ELR (cell line): Measurements from ENCODE around the gene ADAMTS13.

Experiments
- DNase-seq: peaks from one replicate; pipeline ENCODE4 v3.0.0-alpha.2; 2015; ENCODE audit warnings: low read depth

Gene ADAMTS13

DNA sequence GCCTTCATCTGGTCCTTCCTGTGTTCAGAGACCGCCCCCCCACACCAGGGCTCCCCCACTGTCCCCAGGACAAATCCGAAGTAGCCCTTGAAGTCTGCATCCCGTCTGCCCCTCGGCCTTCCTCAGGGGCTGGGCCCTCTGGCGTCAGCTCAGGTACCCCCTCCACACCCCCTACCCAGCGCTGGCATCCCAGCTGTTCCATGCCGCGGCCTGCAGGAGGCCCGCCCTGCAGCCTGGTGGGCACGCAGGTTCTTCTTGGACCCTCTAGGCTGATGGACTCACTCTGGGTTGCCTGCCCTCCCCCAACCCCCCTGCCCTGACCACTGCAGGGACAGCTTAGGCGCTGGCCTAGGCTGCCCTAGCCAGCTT lies 50.1 kb downstream of the ADAMTS13 start:
- no peak for DNase-seq

DNA sequence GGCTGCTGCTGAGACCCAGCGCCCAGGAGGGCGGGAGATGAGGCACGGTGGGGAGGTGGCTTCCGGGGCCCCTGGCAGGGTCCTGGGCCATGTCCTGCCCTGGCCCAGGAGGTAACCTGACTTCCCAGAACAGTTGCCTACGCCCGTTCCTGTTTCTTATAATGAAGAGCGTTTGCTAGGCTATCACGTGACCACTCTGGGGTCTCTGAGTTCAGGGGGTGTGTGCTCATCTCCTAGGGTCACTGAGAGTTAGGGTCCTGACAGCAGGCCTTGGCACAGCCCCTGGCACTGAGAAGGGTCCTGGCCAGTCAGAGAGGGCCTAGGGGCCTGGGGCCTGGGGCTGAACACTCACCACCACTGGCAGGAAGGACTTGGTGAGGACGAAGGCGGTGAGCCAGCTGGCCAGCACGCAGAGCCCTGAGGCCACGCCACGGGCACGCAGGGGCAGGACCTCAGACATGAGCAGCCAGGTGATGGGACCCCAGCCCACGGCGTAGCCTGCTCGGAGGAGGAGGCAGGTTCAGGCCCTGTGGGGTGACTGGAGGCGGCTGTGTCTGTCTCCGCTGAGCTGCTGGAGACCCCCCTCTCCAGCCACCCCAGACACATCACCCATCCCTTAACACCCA lies 50.7 kb downstream of the ADAMTS13 start:
- DNase-seq = no peak

DNA sequence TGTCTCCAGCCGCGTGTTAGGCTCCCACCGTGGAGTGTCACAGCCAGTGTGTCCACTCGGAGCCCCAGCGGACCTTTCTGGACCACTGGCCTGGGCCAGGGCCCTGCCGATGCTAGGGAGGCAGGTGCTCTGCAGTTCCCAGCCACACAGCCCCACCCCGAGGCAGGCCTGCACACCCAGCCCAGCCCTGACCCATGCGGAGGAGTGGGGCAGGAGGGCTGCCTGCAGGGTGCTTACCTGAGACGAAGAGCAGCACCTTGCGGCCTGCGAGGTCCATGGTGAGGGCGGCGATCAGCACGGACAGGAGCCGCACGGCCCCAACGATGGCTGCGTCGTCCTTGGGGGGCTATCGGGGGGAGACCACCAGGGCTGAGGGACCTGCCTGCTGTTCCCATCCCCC lies 51.6 kb downstream of the ADAMTS13 start:
- no peak for DNase-seq

DNA sequence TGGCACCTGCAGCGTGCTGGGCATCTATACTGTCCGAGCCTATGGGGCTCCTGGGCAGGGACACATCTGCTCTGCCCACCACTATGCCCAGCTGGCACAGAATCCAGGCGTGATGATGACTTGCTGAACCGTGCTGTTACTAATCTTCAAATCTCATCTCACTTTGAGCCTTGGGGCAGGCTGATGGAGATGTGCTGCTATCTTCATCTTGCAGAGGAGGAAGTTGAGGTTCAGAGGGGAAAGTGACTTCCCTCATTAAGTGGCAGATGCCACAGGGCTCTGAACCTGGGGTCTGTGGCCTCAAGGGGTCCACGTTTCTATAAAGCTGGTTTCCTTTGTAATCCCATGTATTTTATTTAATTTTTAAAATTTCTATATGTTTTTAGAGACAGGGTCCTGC lies 52.0 kb downstream of the ADAMTS13 start:
- no peak for DNase-seq

DNA sequence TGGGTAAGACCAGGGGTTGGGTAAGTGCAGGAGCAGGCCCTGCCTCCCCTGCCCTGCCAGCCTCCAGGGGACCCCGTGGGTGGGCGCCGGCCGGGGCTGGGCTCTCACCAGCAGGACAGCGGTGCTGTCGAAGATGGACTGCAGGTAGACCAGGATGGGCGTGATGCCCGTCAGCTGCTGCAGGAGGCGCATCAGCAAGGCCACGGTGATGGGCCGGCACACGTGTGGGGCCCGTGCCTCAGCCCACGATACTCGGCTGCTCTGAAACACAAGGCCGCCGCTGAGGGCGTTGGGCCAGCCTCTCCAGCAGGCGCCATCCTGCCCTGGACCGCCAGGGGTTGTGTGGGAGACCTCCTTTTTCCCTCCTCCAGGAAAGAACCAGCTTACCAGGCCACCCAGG lies 52.7 kb downstream of the ADAMTS13 start:
- no peak for DNase-seq

DNA sequence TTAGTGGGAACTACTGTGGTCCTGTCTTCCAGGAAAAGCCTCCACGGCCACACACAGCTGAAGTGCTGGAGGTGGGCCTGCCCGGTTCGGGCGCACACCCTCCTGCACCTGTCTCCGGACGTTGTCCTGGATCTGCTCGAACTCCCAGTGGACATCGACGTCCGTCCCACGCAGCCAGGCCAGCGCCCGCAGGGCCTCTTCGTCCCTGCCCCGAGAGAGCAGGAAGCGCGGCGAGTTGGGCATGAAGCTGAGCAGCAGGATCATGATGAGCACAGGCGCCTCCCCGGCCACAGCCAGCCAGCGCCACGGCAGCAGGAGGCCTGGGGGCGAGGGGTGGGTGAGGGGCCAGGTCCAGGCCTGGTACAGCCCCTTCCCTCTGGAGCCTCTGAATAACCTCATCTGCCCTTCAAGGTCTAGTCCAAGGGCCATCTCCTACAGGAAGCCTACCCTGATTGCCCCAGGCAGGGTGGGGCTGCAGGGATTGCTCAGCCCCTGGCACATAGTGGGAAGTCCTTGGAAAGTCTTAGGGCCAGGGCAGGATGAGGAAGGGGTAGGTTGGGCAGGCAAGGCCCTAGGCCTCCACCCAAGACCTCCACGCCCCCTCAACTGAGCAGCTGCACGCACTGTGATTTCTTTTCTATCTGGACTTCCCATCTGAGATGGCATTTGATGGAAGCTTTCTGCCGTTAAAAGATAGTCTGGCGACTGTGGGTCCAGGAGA lies 53.3 kb downstream of the ADAMTS13 start:
- no peak for DNase-seq

DNA sequence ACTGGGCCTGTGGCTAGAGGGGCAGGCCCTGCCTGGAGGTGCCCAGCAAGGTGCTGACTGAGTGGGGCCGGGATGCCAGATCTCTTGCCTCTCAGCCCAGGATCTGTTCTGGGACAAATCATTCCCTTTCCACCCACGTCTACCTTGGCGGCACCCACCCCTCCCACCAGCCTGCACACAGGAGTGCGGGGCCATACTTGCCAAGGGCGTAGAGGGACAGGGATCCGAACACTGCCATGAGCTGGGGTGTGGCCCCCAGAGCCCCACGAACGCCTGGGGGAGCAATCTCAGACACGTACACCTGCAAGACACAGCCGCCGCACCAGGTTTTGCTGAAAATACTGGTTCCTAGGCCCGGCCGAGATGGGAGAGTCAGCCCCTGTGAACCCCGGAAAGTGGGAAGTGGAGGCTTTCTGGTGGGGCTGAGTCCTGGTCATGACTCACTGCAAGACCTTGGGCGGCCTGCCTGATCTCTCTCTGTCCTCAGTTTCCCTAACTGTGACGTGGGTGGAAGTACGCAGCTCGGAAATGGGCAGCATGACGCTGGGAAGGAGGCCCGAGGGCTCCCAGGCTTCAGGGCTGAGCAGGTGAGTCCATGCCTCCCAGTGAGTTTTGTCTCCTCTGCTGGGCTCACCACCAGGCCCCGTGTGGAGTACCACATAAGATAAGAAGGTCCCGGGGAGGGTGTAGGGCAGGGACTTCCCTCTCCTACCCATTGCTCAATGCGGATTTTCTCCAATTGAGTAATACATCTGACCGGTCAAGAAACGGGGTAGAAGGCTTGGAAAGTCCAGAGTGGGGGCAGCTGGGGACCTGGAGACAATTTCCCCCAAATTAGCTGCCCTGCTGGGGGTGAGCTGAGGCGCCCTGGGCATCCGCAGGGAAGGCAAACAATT lies 54.1 kb downstream of the ADAMTS13 start:
- peak; percentile 24 for DNase-seq

DNA sequence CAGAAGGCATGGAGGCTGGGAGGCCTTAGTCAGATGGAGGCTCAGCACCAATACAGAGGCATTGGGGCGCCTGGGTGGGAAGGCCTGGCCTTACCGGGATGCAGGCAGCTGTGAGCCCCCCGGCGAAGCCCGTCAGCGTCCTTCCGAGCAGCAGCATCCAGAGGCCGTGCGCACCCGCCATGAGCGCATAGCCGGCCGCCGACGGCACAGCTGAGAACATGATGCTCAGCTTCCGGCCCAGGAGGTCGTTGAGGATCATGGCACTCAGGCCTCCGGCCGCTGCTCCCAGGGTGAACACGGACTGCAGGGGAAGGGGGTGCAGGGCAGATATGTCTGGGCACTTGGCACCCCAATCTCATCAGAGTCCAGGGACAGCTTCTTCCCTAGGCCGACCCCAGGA lies 54.8 kb downstream of the ADAMTS13 start:
- DNase-seq = no peak

DNA sequence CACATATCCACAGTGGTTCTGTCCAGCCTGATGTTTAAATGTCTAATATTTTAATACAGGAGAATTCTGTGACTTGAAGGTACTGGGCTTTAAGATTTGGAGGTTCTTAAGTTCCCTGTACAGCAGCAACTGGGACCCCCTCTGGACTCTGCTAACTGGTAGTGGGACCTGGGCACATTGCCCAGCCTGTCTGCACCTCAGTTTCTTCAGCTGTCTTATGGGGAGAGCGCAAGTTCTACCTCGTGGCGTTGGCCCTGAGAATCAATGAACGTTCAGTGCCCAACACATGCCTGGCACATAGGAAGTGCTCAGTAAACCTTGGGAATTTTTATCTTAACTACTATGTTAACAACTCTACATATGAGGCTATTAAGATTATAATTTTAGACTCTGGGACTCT lies 55.3 kb downstream of the ADAMTS13 start:
- no peak for DNase-seq

DNA sequence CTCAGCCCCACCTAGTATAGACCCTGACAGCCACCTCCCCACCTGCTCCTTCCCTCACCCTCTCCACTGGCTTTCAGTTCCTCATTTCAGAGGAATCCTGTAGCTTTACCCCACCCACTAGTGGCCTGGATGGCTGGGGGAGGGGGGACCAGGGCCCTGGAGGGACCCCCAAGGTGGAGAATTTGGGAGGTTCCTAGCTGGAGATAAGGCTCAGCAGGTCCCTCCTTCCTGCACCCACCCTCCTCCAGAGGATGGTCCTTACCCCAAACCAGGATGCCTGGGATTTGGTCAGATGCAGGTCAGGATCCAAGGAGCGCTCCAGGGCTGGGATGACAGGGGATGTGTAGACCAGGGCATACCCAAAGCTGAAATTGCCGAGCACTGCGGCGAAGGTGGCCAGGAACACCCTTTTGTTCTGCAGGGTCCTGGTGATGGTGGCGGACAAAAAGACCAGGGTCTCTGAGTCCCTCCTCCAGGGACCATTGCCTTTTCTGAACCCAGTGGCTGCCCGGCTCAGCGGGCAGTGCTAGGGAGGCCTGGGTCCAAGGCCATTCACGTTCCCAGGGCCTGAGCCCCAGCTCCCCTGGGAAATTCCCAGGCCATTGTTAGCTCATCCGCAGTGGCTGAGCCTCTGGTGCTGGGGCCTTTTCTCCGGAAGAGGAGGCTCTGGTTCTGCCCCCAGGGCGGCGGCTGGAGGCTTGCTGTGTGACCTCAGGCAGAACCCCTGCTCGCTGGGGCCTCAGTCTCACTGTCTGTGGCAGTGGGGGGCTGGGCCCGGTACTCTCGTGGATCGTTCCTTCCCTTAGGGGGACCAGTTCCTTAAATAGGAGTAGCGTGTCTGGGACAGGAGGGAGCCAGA lies 56.1 kb downstream of the ADAMTS13 start:
- peak; percentile 81 for DNase-seq

DNA sequence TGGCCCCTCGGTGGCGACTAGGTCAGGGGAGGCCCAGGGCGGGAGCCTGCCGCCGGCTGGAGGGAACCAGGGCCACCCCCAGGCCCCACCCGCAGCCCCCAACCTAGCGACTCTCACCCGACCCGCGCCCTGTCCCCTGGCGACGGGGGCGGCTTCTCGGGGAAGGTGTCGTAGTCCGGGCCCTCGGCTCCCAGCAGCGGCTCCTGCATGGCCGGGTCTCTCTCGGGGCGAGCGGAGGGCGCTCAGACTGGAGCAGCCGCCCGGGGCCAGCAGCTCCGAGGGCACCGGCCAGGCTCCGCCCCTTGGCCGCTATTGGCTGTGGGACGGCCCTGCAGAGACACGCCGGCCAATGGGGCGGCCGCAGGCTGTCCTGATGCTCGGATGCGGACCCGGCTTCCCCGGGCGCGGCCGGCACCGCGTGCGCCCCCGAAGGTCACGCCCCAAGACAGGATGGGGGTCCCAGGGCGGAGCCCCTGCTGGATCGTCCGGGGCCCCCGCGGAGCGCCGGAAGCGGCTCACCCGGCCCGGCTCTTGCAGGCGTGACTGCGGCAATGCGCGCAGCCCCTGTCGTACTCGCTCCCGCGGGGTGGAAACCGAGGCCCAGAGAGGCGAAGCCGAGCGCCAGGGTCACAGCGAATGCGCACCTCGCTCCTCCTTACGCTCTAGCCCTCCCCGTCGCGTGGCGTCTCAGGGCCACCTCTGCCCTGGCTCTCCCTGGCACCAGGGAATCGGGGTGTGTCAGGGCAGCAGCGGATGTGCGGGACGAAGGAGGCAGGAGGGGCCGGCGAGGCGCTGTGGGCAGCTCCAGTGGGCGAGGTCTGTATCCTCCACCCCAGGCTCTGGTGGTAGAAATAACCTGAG lies 56.9 kb downstream of the ADAMTS13 start, which contains the start of gene SLC2A6:
Gene SLC2A6, minus strand, starts transcription at position 249 of the 861 bp plus-strand sequence. Its CDS starts 40 bp downstream, at position 209.
- peak; percentile 87 for DNase-seq

DNA sequence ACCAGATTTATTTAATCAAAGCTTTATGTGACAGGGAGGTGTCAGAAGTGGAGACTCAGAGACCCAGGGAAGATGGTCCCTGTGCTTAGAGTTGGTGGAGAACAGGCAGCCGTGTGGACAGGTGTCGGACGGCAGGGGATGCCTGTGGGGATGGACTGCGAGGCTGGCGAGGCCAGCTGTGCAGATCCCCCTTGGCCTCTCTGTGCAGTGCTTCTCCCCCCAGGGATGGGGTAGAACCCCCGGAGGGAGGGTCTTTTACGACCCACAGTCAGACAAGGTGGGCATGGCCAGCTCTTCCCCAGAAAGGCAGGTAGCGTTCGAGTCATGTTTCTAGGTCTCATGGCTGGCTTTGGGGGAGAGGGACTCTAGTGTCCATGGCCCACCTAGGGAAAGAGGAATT lies 61.4 kb downstream of the ADAMTS13 start:
- DNase-seq = no peak

DNA sequence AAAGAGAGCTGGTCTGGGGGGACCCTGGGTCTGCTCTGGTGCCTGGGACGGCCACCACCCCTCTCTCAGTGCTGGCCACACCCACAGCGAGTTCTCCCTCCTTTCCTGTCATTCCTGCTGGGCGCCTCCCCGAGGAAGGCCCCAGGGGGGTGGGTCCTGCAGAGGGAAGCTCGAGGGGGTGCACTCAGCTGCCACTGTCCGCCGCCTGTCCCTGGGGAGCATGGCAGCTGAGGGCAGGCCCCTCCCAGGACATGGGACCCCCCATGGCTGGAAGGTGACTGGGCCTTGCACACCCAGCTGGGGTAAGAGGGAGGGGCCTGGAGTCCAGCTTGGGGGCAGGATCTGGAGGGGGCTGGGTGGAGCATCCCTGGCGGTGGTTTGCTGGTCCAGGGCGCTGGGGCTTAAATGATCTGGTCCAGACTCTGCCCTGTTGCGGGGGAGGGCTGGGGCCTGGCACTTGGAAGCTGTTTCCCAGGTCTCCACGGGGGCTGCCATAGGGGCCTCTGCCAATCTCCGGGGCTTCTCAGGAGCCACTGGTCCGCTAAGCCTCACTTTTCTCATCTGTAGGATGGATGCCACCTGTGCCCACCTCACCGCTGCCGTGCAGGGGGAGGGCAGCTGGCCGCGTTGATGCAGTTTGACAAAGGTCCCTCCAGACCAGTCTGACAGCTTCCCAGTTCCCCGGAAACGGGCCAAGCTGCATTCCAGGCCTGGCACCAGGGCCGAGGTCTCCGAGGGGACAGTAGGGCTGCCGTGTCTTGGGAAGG lies 62.7 kb downstream of the ADAMTS13 start:
- no peak for DNase-seq

DNA sequence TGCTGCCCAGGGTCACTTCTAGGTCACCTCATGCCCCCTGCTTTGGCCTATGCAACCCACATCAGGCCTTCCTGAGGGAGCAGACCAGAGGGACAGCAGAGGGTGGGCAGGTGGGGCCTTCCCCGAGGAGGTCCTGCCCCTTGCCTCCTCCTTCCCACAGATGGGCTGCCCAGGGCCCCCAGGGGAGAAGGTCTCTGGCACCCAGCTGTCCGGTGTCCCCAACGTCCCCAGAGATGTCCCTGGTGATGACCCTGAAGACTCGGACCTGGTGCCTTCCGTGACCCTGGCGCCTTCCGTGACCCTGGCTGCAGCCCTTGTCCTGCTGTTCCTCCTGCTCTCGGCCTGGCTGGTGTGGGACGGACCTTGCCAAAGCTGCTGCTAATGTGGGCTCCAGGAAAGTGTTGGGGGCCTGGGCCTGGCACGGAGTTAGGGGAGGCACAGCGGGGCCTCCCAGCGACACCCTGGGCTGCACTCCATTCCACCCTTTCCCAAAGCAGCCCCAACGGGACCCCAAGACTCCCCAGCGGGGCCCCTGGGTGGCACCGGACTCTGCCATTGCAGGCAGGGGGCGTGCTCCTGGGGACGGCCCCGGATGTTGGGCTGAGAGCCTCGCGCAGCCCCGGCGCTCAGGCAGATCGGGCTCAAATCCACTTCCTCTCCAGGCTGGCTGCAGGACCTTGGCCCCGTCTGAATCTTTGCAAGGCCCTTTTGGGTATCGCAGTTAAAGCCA lies 63.5 kb downstream of the ADAMTS13 start:
- no peak for DNase-seq

DNA sequence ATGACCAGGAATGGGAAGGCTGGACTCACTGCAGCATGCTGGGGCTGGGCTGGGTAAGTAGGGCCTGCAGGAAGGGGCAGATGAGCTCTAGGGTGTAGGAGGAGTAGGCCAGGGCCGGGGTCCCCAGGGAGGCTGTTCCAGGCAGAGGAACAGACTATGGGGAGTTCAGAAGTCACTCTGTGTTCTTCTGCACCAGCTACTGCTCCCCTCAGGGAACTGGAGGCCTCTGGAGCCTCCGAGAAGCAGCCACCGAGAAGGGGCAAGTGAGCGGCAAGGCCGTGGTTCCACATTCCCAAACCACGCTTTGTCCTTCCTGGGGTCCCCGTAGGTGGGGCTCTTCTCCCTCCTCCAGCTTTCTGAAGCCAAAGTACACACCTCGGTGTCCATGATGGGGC lies 65.2 kb downstream of the ADAMTS13 start:
- no peak for DNase-seq

DNA sequence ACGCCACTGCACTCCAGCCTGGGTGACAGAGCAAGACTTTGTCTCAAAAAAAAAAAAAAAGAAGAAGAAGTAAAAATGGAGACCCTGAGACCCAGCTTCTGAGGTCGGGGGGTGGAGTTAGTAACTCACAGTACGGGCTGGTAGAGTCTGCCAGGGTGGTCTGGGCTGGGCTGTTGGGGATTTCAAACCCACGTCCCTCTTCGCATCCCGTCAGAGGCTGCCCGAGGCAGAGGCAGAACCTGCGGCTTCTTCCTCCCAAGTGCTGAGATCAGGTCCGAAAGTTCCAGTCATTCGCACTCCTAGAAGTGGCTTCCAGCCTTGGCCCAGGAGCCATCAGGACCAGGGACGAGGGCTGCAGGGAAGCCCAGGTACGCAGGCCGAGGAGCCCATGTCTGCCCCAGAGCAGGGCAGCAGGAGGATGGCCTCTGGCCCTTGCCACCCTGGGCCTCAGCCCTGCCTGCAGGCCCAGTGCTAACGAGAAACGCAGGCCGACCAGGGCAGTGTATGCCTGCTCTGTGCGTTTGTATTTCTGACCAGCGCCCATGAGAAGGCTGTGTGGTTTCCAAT lies 66.6 kb downstream of the ADAMTS13 start:
- DNase-seq = no peak

DNA sequence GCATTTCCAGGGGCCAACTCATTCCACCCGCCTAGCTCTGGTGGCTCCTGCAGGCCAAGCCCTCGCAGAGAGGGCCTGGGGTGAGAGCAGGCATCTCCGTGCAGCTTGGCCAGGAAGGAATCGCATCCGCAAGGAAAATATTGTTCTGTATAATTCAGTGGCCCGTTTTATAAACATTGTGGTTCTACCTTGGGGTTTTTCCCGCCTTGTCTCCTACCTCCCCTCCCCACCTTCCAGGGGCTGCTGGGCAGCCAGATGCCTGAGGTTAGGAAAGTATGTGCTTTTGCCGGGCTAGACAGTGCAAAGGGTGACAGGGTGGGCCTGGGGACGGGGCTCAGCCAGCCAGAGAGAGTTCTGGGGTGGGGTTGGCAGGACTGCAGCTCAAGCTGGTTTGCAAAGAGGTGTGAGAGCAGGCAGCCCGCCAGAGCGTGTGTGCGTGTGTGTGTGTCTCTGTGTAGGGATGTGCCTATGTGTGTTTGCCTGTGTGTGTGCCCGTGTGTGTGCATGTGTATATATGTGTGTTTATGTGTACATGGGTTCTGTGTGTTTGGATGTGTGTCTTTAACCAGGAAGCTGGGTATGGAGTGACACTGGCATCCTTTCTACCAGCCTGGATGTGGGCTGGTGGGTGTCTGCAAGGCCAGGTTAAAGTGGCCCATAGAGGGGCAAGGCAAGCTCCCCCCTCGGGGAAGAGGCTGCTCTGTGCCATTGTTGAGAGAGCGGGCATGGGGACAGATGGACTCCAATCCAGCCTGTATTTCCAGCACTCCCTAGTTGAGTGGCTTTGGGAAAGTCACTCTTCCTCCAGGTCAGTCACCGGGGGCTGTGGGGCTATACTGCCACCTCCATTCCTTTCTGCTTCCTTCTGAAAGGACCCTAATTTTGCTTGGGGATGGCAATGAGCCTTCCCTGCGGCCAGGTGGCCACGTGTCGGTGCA lies 67.4 kb downstream of the ADAMTS13 start:
- no peak for DNase-seq

DNA sequence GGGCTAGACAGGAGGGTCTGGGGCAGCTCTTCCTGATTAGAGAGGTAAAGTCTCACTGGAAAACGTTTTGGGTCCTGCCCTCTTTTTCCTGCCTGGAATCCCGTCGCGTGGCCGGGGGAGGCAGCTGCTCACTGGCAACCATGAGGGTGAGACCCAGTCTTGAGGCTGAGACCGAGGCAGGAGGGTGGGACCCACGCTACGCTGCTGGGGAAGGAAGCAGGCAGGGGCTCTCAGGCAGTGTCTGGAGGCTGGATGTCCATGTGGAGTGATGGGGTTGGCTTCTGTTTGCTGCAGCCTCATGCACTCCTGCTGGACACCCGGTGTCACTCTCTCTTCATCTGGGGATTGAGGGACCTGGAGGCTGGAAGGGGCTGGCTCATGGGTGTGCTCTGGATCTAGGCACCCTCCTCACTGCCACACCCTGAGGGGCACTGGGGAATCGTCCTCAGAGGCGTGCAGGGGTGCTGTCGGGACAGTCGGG lies 68.1 kb downstream of the ADAMTS13 start:
- no peak for DNase-seq
